B cell (primary cell): ENCODE data around the gene EFNA2. TPM values are rescaled to one million over a fixed set of nuclear protein-coding genes. Genes with fewer than 3 reads are reported as not detected.

ENCODE experiments used
- ATAC-seq: fragments of 200-7000 bp; cut with Tn5 transposase; one replicate; pipeline ENCODE4 v1.10.0; 2021; ENCODE audit warnings: low read depth, mild to moderate bottlenecking, moderate number of reproducible peaks, moderate library complexity
- CTCF ChIA-PET: fragments of 350-600 bp; sonication (Branson Sonifier 250); formaldehyde crosslinking; loops from one replicate; lab custom pipeline; 2021; ENCODE audit warnings: antibody characterized with exemption, inconsistent platforms; lab: Charles Lee
- POLR2A ChIA-PET: fragments of 350-600 bp; sonication (Branson Sonifier 250); formaldehyde crosslinking; loops from one replicate; lab custom pipeline; 2021; ENCODE audit warnings: antibody characterized with exemption; lab: Charles Lee
- DNase-seq: peaks from one replicate; pipeline ENCODE4 v3.0.0; 2013
- H2AFZ ChIP-seq: 2 replicates; pipeline ENCODE4 v1.6.1; 2012; ENCODE audit warnings: mild to moderate bottlenecking, low read depth, low read length; ENCODE audit not compliant: insufficient read depth, poor library complexity, severe bottlenecking
- H3K27ac ChIP-seq, 2 donors: 1 replicate in 1 of 2; 2 replicates in 1 of 2; pipeline ENCODE4 v1.5.1; 2012 to 2013; ENCODE audit warnings: low read length in 2 of 2, mild to moderate bottlenecking in 2 of 2, moderate library complexity in 1 of 2
- H3K27me3 ChIP-seq, 4 experiments: fragments of 200-600 bp in 1 of 4; sonication (generic) in 1 of 4; replicated peaks in 1 of 4; 1 replicate in 2 of 4; 2 replicates in 2 of 4; pipeline versions ENCODE4 v1.6.1 to v1.7.0; 2013 to 2016; ENCODE audit warnings: low read length in 3 of 4, mild to moderate bottlenecking in 2 of 4, mixed read lengths in 1 of 4, moderate library complexity in 1 of 4; ENCODE audit not compliant: insufficient read depth in 4 of 4, control insufficient read depth in 3 of 4; ENCODE audit errors: control extremely low read depth in 1 of 4
- H3K36me3 ChIP-seq, 2 experiments: replicated peaks in 1 of 2; 1 replicate in 1 of 2; 2 replicates in 1 of 2; pipeline versions ENCODE4 v1.6.1 to v1.7.1; 2013; ENCODE audit warnings: low read length in 1 of 2; ENCODE audit not compliant: insufficient read depth in 2 of 2, control insufficient read depth in 1 of 2; ENCODE audit errors: control extremely low read depth in 1 of 2, extremely low read depth in 1 of 2
- H3K4me1 ChIP-seq, 2 donors: fragments of 200-600 bp in 1 of 2; sonication (generic) in 1 of 2; 1 replicate in 1 of 2; 2 replicates in 1 of 2; pipeline versions ENCODE4 v1.5.1 to v1.6.1; 2013 to 2017; ENCODE audit warnings: low read length in 2 of 2; ENCODE audit not compliant: control insufficient read depth in 2 of 2, insufficient read depth in 2 of 2
- H3K4me2 ChIP-seq: replicated peaks from 2 replicates; pipeline ENCODE3; 2012; ENCODE audit warnings: mild to moderate bottlenecking, low read depth, low read length; ENCODE audit not compliant: poor library complexity, severe bottlenecking
- H3K4me3 ChIP-seq, 5 experiments: fragments of 200-600 bp in 1 of 5; sonication (generic) in 1 of 5; 1 replicate in 3 of 5; 2 replicates in 2 of 5; pipeline versions ENCODE4 v1.5.1 to v1.7.0; 2011 to 2016; ENCODE audit warnings: low read length in 4 of 5, mild to moderate bottlenecking in 4 of 5, low read depth in 2 of 5, control low read depth in 1 of 5, moderate library complexity in 1 of 5; ENCODE audit not compliant: insufficient read depth in 1 of 5; ENCODE audit errors: control extremely low read depth in 1 of 5, extremely low read depth in 1 of 5
- H3K79me2 ChIP-seq: fragments of 200-600 bp; sonication (generic); one replicate; pipeline ENCODE4 v1.6.0; 2016; ENCODE audit warnings: low read length; ENCODE audit not compliant: control insufficient read depth, insufficient read depth
- H3K9ac ChIP-seq: fragments of 200-600 bp; sonication (generic); 2 replicates; pipeline ENCODE4 v1.6.1; 2017; ENCODE audit warnings: mild to moderate bottlenecking, low read length, moderate library complexity
- H3K9me3 ChIP-seq, 3 donors: one replicate each; pipeline versions ENCODE4 v1.6.1 to v1.7.1; 2013; ENCODE audit warnings: low read length in 2 of 3; ENCODE audit not compliant: control insufficient read depth in 2 of 3, insufficient read depth in 1 of 3; ENCODE audit errors: control extremely low read depth in 1 of 3
- H4K20me1 ChIP-seq: 2 replicates; pipeline ENCODE4 v1.6.0; 2012; ENCODE audit warnings: mild to moderate bottlenecking, low read length; ENCODE audit not compliant: insufficient read depth, control insufficient read depth, poor library complexity, severe bottlenecking
- H3K27ac Mint-ChIP-seq: one replicate; pipeline ENCODE4 v1.8.0; 2021; ENCODE audit warnings: mixed read lengths
- H3K27me3 Mint-ChIP-seq: one replicate; pipeline ENCODE4 v1.8.0; 2021; ENCODE audit warnings: mixed read lengths
- H3K4me1 Mint-ChIP-seq: one replicate; pipeline ENCODE4 v1.8.0; 2021; ENCODE audit warnings: mixed read lengths
- H3K4me3 Mint-ChIP-seq: one replicate; pipeline ENCODE4 v1.8.0; 2021; ENCODE audit warnings: mixed read lengths
- H3K9me3 Mint-ChIP-seq: one replicate; pipeline ENCODE4 v1.8.0; 2022; ENCODE audit warnings: mixed read lengths; ENCODE audit not compliant: insufficient read depth
- EZH2 ChIP-seq: IDR thresholded peaks from 2 replicates; pipeline ENCODE4 v1.6.1; 2012; ENCODE audit warnings: borderline replicate concordance, low read depth, mild to moderate bottlenecking, moderate library complexity, low read length; ENCODE audit not compliant: insufficient read depth, poor library complexity, severe bottlenecking
- WGBS: methylation state at CpG from one replicate; pipeline ENCODE4 v1.1.5; 2013; ENCODE audit warnings: missing lambda C conversion rate; ENCODE audit not compliant: insufficient coverage; 5-methylcytosine and 5-hydroxymethylcytosine counted together
- intact Hi-C: fragments of 100-400 bp; cut with micrococcal nuclease; formaldehyde crosslinking; loops from one replicate; pipeline ENCODE4 v1.10.0; 2022
- polyA plus RNA-seq: library from polyadenylated mRNA; depleted of rRNA; stranded (reverse); fragments of >200 nt; gene quantifications from 2 replicates; pipeline ENCODE4 v1.2.3, GENCODE V29; 2012
- total RNA-seq, 2 donors: library from RNA; stranded (reverse); fragments of 120-200 nt in 1 of 2; gene quantifications; 1 replicate in 1 of 2; 2 replicates in 1 of 2; pipeline versions ENCODE4 v1.2.3 to v1.2.4, GENCODE V29; 2013 to 2022
- TF ChIP-seq, protein P1 (sequence below): fragments of 200-600 bp; IDR thresholded peaks from one replicate; pipeline ENCODE4 v1.8.0; 2022; ENCODE audit warnings: antibody characterized with exemption, mild to moderate bottlenecking

EFNA2 gene
- total and polyA plus RNA-seq, 2 donors (not counting 1 experiment from before 2014, with no cell fraction given): not detected

DNA sequence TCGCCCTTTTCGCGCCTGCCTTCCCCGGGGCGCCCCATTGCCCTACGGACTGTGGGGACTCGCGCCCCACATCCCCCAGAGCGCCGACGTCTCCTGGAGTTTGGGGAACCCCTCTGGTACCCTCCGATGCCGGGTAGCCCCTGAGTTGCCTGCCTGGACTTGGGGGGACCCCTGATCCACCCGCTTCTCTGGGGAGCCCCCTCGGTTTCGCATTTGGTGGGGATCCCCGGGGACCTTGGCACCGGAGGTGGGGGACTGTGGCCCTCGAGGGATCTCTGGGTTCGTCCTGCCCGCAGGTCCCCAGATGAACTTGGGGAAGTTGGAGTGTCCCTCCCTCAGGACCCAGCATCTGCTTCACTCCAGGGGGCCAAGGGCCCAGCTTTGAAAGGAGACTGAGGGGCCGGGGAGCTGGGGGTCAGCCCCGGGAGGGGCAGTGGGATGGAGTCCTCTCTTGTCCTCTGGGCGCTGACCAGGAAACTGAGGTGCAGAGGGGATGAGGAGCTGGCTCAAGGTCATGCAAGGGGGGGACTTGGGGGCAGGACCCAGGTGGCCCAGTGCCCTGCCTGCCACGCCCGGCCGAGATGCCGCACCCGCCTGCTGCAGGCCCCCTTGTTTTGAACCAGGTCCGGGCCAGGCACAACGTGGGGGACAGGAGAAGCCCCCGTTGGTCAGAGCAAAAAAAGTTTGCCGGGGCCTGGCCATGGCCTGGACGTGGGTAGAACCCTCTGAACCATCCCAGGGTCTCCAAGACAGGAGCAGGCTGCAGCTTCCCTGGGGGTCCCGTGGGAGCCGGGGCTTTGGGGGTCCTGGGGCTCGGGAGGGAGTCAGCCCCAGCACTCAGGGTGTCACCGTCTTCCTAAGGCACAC is 1.0 kb downstream of the EFNA2 start:
- H3K9ac ChIP-seq: no peak overlapping the region
- H3K79me2 ChIP-seq: no peaks in the 10 kb centered on the region
- no peaks in the 10 kb centered on the region for H4K20me1 ChIP-seq
- ATAC-seq (no peak), DNase-seq (peak; percentile 39)
- peaks cover 0 to 69% (median 22%) of the 10 kb centered on the region in 4 experiments for H3K27me3 ChIP-seq
- H3K27ac ChIP-seq: no peak overlapping the region
- Mint-ChIP-seq H3K27me3 (peaks cover 21% of the 10 kb centered on the region), H3K9me3 (no peaks in the 10 kb centered on the region), H3K4me1 (peaks cover 15% of the 10 kb centered on the region), H3K4me3 (peak overlapping the region; percentile 62), H3K27ac (no peak overlapping the region)
- peak; percentile 10 for TF ChIP-seq EZH2
- TF ChIP-seq, protein P1, sequence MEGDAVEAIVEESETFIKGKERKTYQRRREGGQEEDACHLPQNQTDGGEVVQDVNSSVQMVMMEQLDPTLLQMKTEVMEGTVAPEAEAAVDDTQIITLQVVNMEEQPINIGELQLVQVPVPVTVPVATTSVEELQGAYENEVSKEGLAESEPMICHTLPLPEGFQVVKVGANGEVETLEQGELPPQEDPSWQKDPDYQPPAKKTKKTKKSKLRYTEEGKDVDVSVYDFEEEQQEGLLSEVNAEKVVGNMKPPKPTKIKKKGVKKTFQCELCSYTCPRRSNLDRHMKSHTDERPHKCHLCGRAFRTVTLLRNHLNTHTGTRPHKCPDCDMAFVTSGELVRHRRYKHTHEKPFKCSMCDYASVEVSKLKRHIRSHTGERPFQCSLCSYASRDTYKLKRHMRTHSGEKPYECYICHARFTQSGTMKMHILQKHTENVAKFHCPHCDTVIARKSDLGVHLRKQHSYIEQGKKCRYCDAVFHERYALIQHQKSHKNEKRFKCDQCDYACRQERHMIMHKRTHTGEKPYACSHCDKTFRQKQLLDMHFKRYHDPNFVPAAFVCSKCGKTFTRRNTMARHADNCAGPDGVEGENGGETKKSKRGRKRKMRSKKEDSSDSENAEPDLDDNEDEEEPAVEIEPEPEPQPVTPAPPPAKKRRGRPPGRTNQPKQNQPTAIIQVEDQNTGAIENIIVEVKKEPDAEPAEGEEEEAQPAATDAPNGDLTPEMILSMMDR: no peak
- H3K4me2 ChIP-seq: peak overlapping the region; percentile 38
- peaks cover 0 to 8% (median 0%) of the 10 kb centered on the region in 3 donors for H3K9me3 ChIP-seq
- ChIA-PET CTCF (no interaction called here), POLR2A (no interaction called here)
- WGBS: 38% methylated on average over 38 of the region's 38 CpGs
- H3K36me3 ChIP-seq: no peaks in the 10 kb centered on the region
- H3K4me3 ChIP-seq: no peak overlapping the region
- no peak overlapping the region for H2AFZ ChIP-seq
- intact Hi-C loops: no loop called here
- peaks cover 10 to 16% of the 10 kb centered on the region in 2 donors for H3K4me1 ChIP-seq
